HG03064 (cell line): ENCODE measurements around the gene SLC47A1.
A peak's percentile ranks its signal among the peaks of the same experiment; 100 is the strongest.
"Not testable (repeated sequence)": the region's sequence is repeated elsewhere in the genome, so short reads cannot be mapped to it uniquely, and the experiment has no call there.

Experiments
- ATAC-seq: cut with Tn5 transposase; IDR thresholded peaks from one replicate; pipeline ENCODE4 v1.9.1; 2021; ENCODE audit warnings: low read depth; ENCODE audit not compliant: unreplicated experiment

Gene SLC47A1, protein sequence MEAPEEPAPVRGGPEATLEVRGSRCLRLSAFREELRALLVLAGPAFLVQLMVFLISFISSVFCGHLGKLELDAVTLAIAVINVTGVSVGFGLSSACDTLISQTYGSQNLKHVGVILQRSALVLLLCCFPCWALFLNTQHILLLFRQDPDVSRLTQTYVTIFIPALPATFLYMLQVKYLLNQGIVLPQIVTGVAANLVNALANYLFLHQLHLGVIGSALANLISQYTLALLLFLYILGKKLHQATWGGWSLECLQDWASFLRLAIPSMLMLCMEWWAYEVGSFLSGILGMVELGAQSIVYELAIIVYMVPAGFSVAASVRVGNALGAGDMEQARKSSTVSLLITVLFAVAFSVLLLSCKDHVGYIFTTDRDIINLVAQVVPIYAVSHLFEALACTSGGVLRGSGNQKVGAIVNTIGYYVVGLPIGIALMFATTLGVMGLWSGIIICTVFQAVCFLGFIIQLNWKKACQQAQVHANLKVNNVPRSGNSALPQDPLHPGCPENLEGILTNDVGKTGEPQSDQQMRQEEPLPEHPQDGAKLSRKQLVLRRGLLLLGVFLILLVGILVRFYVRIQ

DNA sequence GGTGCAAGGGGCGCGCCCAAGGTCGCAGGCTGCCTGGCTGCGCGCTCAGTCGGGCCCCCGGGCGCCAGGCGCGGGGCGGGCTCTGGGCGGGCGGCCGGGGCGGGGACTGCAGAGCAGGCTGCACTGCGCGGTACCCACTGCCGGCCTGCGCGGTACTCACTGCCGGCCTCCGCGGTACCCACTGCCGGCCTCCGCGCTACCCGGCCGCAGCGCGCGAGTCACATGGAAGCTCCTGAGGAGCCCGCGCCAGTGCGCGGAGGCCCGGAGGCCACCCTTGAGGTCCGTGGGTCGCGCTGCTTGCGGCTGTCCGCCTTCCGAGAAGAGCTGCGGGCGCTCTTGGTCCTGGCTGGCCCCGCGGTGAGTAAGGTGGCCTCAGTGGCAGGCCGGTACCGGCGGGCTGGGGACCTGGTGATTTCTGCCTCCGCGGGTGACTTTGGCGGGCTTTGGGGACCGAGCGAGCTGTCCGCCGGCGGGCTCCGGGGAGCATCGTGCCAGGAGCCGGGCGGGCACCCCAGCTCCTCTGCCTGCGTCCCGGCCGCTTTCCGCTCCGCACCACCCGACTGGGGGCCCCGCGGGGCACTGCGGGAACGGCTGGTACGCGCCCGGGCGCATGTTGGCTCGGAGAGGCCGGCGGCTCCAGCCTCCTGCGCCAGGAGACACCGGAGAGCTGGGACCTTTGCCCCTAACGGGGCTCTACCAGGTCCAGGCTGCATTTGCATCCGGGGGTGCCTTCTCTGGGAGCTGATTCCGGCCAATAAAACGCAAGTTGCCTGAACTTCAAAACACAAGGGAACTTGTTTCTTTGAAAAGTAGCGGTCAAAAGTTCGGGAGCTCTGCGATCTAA is at the start of gene SLC47A1:
TSS of gene SLC47A1 (plus strand) at position 137 of the 844 bp plus-strand sequence. CDS start at position 223, 86 bp downstream.
- ATAC-seq: no peak

DNA sequence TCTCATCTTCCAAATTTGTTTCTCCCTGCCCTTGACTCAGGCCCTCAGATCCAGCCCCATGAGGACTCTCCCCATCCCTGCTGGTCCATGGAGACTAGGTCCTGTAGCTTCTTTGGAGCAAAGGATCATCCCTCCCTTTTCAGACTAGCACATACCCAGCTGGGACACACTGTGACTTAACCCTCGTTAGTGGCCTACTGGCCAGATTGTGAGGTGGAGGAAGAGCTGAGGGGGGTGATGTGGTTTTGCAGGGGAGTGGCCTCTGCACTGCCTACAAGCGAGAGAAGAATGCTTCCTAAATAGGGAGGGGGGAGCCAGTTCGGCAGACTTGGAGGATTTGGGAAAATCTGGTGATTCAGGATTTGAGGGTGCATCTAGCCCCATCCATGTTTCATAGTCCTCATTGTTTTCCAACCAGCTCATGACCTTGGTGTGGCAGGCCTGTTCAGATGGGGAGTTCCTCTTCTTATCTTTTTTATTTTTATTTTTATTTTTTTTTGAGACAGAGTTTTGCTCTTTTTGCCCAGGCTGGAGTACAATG is 47.8 kb upstream of the SLC47A1 start:
- ATAC-seq: no peak

DNA sequence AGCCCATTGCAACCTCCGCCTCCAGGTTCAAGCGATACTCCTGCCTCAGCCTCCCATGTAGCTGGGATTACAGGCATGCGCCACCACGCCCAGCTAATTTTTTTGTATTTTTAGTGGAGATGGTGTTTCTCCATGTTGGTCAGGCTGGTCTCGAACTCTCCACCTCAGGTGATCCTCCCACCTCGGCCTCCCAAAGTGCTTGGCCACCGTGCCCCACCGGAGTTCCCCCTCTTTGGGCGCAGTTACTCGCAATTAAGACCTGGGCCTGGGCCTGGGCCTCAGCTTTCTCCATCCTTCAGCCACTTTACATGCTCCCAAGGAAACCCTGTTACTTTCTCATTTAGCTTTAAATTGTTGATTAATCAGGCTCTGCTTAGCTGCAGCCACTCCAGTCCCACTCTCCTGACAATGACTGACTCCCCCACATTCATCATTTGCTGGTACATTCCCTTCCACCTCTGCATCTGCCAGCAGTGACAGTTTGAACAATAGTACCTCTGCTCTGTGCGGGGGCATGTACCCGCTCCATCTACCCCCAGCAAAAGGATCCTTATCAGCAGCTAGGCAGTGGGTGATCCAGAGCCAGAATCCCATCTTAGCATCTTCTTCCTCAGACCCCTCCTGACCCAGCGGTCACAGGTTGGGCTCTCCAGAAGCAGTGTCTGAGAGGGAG is 47.2 kb upstream of the SLC47A1 start:
- ATAC-seq: no peak

DNA sequence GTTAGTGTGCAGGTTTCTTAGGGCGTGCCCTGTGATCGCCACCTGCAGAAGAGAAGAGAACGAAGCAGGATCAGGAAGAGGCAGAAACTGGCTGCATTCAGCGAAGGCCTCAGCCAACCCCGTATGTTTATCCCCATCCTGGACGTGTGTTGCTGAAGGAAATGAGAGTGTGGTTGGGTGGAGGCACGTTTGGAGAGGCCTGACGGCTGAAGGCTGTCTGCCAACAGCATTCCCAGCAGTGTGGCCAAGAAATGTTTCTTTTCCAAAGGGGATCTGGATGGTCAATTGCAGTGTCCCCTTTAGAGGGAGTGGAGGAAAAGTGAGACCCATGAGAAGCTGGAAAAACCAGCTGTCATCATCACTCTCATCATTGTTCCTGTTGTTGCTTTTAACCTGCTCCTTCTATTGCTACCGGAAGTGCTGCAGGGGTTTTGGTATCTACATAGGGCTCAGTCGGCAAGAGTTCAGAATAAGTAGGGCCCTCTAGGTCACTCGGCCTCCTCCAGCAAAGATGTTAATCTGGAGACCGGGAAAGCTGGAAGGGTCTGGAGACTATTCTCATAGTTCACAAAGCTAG is 46.5 kb upstream of the SLC47A1 start:
- ATAC-seq: no peak

DNA sequence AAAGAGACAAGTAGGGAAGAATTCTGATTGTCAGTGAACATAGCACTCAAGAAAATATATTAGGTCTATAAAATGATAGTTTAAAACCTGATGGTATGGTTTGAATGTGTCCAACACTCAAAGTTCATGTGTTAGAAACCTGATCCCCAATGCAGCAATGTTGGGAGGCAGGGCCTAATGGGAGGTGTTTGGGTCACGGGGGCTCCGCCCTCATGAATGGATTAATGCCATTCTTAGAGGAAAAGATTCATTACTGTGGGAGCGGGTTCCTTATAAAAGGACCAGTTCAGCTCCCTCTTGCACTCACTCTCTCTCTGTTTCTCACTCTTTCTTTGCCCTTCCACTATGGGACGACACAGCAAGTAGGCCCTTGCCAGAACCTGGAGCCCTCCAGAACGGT is 41.5 kb upstream of the SLC47A1 start:
- ATAC-seq: no peak

DNA sequence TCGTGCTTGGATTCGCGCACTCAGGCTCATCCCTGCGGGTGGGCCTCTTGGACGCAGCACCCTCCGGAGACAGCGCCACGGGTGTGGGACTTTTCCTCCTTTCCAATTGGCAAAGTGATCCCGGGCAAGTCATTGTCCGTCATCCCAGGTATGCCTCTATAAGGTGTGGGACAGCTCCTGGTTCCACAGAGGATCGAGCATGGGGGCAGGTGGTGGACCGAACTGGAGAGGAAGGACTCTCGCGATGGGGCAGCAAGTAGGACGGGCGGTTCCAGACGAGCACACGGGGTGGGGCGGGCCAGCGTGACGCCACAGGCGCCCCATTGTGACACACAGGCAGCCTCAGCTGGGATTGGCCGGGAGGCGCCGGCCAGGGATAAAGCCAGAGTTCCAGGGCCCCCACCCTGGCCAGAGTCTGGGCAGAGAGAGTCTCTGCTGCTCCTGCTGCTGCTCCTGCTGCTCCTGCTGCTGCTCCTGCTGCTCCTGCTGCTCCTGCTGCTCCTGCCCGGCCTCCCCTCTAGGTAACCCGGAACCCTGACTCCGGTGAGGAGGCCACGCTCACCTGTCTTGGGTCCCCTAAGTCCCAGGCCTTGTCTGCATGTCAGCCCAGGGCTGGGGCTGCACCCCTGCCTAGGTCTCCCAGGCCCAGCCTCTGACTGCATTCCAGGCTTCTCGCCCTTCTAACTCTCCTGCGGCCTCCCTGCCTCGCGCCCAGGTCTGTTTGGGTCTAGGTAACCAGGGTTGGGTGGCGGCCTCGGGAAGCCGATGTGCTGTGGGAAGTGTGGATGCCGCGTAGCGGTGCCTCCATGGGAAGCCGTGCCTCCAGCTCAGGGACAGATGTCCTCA is 38.5 kb upstream of the SLC47A1 start:
- no peak for ATAC-seq

DNA sequence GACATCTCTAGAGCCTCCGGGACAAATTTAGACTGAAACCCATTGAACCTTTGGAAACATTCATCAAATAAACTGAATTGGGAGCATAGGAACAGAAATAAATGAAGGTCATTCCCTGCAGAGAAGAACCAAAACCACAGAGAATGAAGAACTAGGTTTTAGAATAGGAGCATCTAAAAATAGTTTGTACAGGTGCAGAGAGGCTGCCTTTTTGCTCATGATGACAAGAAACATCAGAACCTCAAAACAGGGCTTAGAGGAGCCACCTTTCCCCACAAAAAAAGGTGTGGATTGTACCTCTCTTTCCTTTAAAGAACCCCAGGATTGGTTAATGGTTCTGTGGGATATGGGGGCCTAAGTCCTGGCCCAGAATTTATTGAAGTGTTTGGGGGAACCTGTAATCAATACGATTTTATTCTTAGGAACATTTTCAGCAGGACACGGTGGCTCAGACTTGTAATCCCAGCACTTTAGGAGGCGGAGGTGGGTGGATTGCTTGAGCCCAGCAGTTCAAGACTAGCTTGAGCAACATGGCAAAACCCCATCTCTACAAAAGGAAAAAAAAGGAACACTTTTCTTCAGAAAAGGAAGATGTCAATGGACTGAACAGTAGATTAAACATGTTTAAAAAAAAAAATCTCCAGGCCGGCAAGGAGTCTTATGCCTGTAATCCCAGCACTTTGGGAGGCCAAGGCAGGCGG is 37.7 kb upstream of the SLC47A1 start:
- no peak for ATAC-seq

DNA sequence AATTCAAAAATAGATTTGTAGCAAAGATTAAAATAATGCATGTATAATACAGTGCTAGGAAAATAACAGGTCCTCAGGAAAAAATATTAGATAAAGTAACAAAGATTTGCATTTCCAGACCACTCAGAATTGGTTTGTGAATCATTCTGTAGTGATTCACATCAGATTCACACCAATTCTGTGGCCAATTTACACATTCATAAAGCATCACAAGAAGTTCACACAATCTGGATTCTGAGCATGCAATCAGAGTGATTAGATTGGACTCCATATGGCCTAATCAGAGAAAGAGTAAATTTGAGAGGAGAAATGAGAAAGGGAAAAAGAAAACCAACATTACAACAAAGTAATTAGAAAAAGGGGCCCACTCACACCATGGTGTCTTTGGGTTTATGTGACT is 36.0 kb upstream of the SLC47A1 start:
- no peak for ATAC-seq

DNA sequence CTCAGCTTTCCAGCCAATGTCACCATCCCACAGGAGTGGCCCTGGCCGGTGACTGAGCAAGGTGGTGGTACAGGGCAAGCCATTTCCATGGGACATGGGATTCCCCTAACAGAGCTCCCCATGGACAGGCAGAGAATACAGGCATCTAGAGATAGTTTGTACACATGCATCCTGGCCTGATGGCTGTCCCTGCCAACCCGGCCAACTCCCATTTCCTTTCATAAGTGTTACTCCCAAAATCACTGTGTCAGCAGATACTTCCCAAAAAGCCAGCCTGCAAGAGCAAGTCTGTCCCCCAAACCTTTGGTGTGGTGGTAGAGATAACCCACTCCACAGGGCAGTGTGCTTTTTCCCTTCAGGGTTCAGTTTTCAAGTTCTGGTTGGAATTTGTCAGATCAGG is 32.4 kb upstream of the SLC47A1 start:
- no peak for ATAC-seq

DNA sequence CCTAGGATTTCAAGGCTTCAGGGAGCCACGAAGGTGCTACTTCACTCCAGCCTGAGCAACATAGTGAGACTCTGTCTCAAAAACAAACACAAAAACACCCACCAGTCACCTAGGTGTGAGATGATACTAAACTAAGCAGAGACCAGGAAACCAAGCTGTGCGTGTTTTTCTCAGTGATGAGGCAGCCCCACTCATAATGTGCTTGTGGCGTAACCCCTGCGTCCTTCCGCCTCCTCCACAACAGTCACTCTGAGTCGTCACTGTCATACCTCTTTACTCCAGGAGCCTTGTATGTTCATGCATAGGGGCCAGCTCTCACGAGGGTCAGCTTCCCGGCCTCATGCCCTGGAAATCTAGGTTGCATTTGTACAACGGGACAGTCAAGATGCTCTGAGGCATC is 31.1 kb upstream of the SLC47A1 start:
- ATAC-seq: no peak

DNA sequence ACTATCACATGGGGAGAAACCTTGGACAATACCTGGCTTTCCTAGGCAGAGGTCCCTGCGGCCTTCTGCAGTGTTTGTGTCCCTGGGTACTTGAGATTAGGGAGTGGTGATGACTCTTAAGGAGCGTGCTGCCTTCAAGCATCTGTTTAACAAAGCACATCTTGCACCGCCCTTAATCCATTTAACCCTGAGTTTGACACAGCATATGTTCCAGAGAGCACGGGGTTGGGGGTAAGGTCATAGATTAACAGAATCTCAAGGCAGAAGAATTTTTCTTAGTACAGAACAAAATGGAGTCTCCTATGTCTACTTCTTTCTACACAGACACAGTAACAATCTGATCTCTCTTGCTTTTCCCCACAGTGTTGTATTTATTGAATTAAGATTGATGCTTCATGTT is 28.1 kb upstream of the SLC47A1 start:
- ATAC-seq: not testable (repeated sequence)

DNA sequence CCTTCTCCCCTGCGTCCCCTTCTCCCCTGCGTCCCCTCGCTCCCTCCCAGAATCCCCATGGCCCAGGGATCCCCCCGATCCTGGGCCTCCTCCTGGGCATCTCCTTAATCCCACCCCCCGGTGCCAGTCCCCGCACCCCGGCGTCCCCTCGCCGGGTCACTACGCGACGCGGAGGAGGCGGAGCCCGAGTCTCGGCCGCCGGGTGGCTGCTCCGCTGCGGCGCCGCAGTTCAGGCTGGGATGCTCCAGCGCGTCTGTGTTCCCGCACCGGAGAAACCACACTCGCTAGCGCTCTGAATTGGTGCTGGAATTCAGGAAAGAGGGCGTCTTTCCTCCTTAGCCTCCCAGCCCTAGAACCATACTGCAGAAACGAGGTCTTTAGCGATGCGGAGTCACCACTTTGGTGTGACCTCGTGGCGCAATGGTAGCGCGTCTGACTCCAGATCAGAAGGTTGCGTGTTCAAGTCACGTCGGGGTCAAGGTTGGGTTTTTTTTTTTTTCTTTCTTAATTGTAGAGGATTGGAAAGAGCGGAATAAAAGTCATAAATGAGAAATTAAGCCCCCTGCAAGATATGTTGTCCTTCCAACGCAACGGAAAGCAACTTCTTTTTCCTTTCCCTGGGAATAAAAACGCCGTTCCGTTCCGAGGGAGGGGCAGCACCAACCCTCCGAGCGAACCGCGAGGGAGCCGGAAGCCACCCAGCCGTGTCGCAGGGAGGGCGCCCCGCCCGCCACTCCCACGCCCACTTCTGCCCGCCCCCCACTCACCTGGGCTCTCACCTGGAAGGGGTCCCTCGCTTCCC is 25.7 kb upstream of the SLC47A1 start:
- ATAC-seq: peak; percentile 75

DNA sequence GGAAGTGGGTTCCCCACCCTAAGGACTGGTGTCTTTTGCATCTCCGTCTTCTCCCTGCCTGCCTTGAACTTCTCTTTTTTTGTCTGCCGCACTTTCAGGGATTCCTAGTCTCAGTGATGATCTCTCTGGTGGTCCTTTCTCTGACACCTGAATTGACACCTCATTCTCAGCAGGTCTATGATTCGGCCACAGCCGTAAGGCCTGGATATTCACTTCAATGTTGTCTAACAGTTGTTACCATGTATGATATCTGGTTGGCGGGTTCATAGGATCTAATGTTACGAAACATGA is 25.1 kb upstream of the SLC47A1 start:
- no peak for ATAC-seq

DNA sequence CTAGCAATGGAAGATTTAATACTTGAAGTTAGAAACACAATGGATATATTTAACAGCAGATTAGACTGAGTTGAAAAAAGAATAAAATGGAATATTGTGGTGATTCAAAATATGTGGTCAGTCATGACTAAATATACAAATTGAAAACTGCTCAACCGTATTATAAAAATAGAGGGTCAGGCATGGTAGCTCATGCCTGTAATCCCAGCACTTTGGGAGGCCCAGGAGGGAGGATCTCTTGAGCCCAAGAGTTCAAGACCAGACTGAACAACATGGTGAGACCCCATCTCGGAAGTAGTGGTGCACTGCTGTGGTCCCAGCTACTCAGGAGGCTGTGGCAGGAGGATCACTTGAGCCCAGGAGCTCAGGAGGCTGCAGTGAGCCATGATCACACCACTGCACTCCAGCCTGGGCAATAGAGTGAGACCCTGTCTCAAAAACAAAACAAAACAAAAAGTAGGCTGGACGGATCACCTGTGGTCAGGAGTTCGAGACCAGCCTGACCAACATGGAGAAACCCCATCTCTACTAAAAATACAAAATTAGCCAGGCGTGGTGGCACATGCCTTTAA is 24.3 kb upstream of the SLC47A1 start:
- not testable (repeated sequence) for ATAC-seq

DNA sequence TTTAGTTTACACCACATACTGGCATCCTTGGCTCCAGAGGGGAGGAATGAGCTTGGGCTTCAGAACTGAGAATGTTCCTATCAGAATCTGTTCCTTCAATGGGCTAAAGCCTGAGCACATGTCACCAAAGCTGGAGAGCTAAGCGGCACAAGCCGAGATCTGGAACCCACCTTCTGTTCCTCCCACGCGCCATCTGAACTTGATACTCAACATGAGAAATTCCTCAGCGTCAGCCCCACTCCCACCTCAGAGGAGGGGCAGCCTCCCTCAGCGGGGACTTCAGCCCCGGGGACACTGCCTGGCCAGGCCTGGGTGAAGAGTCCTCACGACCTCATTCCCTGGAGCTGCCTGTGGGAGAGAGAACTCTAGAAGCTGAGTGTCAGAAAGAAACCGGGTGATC is 22.8 kb upstream of the SLC47A1 start:
- no peak for ATAC-seq

DNA sequence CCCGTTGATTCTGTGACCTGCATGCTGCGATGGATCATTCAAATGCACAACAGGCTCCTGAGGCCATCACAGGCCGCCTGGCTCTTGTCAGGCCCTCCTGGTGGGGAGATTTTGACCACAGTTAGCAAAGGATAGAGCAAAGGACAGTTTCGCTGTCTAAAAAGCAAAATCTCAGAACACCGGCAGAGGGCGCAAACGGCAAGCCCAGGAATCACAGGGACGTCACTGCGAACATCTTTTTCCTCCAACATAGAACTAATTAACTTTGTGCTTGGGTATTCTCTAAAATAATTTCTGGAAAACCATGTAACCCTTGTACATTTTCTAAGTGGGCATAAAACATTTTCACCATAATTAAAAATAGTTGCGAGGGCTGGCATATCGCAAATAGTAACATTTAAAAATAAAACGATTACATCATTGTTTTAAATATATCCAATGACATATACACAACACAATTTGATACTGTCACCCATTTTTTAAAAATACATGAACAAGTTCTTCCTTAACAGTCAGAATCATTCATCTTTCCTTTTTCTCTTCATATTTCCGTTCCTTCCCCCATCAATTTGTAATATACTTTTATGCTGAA is 19.7 kb upstream of the SLC47A1 start:
- ATAC-seq: no peak

DNA sequence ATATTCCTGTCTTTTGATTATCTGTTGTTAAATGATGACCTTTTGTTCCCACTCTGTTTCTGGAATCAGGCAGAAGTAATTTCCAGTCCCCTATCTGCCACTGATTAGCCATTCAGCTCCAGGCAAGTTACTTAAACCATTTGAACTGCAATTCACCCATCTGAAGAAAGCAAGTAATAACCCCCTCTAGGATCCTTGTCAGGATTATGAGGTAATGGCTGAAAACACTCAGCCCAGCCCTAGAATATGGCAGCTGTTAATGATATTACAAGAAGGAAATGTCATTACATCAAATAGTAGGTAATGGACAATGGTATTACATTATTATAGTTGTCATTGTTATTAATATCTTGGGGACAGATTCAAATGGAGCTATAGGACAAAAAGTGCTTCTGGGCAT is 16.0 kb upstream of the SLC47A1 start:
- no peak for ATAC-seq
